ENCODE data around the gene C17orf58. TPM values are rescaled to one million over a fixed set of nuclear protein-coding genes. Genes with fewer than 3 reads are reported as not detected.

Gene C17orf58
- polyA plus RNA-seq, 2 of the 4 experiments (the other 2 are of a cell fraction) = 11.2 to 20.0 TPM

DNA sequence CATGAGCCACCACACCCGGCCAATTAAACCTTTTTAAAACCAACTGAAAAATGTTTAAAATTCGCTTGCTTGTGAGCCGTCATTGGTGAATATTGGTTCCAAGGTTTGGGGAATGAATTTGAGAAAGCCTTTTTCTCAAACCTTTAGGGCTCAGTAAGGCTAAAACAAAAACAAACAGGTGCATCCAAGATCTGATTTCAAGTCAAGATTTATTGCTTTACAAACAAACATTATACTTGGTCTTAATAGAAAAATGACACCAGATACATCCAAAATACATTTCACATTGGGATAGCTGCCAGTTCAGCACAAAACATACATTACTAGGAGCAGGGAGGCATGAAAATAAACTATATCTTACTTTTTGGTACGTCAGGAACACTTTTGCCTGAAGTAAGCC lies 5.4 kb downstream of the C17orf58 start:
- CTCF ChIA-PET = no interaction called here
- Histone ChIP-seq H3K4me1 (peaks cover 17% of the 10 kb centered on the region), H3K4me2 (no peak overlapping the region), H3K27ac (no peak overlapping the region), H3K9me3 (no peaks in the 10 kb centered on the region), H3K4me3 (no peak overlapping the region)
- FAIRE-seq (no peak), ATAC-seq (no peak), DNase-seq (ENCODE audit: low read depth in 1 of 2, low spot score in 1 of 2) (no peak)
- WGBS (ENCODE audit: missing lambda C conversion rate) = 91% methylated on average over 4 of the region's 4 CpGs
- TF ChIP-seq NFE2L2 (conservative IDR thresholded peaks at IDR 0.05; ENCODE audit: low read length) (no peak), ZNF302 (CRISPR knock-in tag; IDR thresholded peaks at IDR 0.05) (no peak), HOXB5 (CRISPR knock-in tag; IDR thresholded peaks at IDR 0.05) (no peak), KDM1A (IDR thresholded peaks at IDR 0.05; ENCODE audit: low read depth) (no peak), GATA3 (IDR thresholded peaks at IDR 0.05; ENCODE audit: borderline replicate concordance) (no peak), KDM5A (IDR thresholded peaks at IDR 0.05) (no peak), HOXA7 (CRISPR knock-in tag; IDR thresholded peaks at IDR 0.05) (no peak), MAZ (IDR thresholded peaks at IDR 0.05; ENCODE audit: borderline replicate concordance, low read depth, low read length) (no peak), CEBPB (IDR thresholded peaks at IDR 0.05) (no peak)
- TF ChIP-seq, protein P1, sequence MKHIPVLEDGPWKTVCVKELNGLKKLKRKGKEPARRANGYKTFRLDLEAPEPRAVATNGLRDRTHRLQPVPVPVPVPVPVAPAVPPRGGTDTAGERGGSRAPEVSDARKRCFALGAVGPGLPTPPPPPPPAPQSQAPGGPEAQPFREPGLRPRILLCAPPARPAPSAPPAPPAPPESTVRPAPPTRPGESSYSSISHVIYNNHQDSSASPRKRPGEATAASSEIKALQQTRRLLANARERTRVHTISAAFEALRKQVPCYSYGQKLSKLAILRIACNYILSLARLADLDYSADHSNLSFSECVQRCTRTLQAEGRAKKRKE (CRISPR knock-in tag; IDR thresholded peaks at IDR 0.05; ENCODE audit: low read depth) = no peak
- TF ChIP-seq, protein P2, sequence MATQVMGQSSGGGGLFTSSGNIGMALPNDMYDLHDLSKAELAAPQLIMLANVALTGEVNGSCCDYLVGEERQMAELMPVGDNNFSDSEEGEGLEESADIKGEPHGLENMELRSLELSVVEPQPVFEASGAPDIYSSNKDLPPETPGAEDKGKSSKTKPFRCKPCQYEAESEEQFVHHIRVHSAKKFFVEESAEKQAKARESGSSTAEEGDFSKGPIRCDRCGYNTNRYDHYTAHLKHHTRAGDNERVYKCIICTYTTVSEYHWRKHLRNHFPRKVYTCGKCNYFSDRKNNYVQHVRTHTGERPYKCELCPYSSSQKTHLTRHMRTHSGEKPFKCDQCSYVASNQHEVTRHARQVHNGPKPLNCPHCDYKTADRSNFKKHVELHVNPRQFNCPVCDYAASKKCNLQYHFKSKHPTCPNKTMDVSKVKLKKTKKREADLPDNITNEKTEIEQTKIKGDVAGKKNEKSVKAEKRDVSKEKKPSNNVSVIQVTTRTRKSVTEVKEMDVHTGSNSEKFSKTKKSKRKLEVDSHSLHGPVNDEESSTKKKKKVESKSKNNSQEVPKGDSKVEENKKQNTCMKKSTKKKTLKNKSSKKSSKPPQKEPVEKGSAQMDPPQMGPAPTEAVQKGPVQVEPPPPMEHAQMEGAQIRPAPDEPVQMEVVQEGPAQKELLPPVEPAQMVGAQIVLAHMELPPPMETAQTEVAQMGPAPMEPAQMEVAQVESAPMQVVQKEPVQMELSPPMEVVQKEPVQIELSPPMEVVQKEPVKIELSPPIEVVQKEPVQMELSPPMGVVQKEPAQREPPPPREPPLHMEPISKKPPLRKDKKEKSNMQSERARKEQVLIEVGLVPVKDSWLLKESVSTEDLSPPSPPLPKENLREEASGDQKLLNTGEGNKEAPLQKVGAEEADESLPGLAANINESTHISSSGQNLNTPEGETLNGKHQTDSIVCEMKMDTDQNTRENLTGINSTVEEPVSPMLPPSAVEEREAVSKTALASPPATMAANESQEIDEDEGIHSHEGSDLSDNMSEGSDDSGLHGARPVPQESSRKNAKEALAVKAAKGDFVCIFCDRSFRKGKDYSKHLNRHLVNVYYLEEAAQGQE (IDR thresholded peaks at IDR 0.05) = no peak
- TF ChIP-seq, protein P3, sequence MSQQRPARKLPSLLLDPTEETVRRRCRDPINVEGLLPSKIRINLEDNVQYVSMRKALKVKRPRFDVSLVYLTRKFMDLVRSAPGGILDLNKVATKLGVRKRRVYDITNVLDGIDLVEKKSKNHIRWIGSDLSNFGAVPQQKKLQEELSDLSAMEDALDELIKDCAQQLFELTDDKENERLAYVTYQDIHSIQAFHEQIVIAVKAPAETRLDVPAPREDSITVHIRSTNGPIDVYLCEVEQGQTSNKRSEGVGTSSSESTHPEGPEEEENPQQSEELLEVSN (IDR thresholded peaks at IDR 0.05; ENCODE audit: borderline replicate concordance, low read depth) = no peak
- POLR2A ChIA-PET = no interaction called here

DNA sequence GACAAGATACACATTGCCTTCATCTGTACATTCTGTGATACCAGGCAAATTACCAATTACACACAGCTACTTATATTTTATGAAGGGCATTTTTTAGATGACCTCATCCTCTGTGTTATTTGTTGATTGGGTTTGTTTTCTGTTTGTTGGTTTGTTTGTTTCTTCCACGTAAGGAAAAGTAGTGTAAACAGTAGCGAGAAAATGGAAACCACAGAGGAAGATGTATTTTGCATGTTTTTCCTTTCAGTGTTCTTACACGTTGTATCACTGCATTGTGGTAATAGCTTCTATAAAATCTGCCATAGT lies 12.9 kb downstream of the C17orf58 start:
- Histone ChIP-seq H3K27ac (no peak overlapping the region), H3K4me1 (peaks cover 4% of the 10 kb centered on the region; the same call in 2 of the 3 replicates), H3K4me2 (no peak overlapping the region), H3K4me3 (no peak overlapping the region), H3K9me3 (no peaks in the 10 kb centered on the region)
- WGBS (ENCODE audit: missing lambda C conversion rate) = 85% methylated on average over 3 of the region's 3 CpGs
- FAIRE-seq = no peak
- ChIA-PET POLR2A (no interaction called here), CTCF (interaction anchor here (1.0 kb wide), 1 partner anchor 25 kb away, joined by 3 read pairs; no protein-coding TSS in a partner anchor)
- ATAC-seq = no peak
- TF ChIP-seq NFE2L2 (conservative IDR thresholded peaks at IDR 0.05; ENCODE audit: low read length) (no peak), HOXB13 (CRISPR knock-in tag; IDR thresholded peaks at IDR 0.05; ENCODE audit: low read depth) (no peak), NR3C1 (IDR thresholded peaks at IDR 0.05) (no peak), CEBPB (IDR thresholded peaks at IDR 0.05) (no peak), BHLHE40 (IDR thresholded peaks at IDR 0.05; ENCODE audit: low read depth, low read length) (no peak), FOSL2 (IDR thresholded peaks at IDR 0.05) (no peak), FOSL2 (CRISPR knock-in tag; IDR thresholded peaks at IDR 0.05) (no peak), ZNF302 (CRISPR knock-in tag; IDR thresholded peaks at IDR 0.05) (no peak), CHD2 (IDR thresholded peaks at IDR 0.05; ENCODE audit: low read length, partially characterized antibody) (no peak), RCOR1 (IDR thresholded peaks at IDR 0.05; ENCODE audit: low read depth, low read length) (no peak), JUN (IDR thresholded peaks at IDR 0.05) (no peak), HDAC2 (IDR thresholded peaks at IDR 0.05) (no peak), MAFK (IDR thresholded peaks at IDR 0.05; ENCODE audit: partially characterized antibody) (no peak), CBX2 (IDR thresholded peaks at IDR 0.05; ENCODE audit: borderline replicate concordance, low read depth) (no peak), RFX5 (IDR thresholded peaks at IDR 0.05) (no peak), NPAS2 (CRISPR knock-in tag; IDR thresholded peaks at IDR 0.05; ENCODE audit: borderline replicate concordance) (no peak), MAZ (IDR thresholded peaks at IDR 0.05; ENCODE audit: borderline replicate concordance, low read depth, low read length) (no peak)
- TF ChIP-seq, protein P4, sequence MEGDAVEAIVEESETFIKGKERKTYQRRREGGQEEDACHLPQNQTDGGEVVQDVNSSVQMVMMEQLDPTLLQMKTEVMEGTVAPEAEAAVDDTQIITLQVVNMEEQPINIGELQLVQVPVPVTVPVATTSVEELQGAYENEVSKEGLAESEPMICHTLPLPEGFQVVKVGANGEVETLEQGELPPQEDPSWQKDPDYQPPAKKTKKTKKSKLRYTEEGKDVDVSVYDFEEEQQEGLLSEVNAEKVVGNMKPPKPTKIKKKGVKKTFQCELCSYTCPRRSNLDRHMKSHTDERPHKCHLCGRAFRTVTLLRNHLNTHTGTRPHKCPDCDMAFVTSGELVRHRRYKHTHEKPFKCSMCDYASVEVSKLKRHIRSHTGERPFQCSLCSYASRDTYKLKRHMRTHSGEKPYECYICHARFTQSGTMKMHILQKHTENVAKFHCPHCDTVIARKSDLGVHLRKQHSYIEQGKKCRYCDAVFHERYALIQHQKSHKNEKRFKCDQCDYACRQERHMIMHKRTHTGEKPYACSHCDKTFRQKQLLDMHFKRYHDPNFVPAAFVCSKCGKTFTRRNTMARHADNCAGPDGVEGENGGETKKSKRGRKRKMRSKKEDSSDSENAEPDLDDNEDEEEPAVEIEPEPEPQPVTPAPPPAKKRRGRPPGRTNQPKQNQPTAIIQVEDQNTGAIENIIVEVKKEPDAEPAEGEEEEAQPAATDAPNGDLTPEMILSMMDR (IDR thresholded peaks at IDR 0.05) = no peak
- TF ChIP-seq, protein P2 (IDR thresholded peaks at IDR 0.05) = no peak
- TF ChIP-seq, protein P5, sequence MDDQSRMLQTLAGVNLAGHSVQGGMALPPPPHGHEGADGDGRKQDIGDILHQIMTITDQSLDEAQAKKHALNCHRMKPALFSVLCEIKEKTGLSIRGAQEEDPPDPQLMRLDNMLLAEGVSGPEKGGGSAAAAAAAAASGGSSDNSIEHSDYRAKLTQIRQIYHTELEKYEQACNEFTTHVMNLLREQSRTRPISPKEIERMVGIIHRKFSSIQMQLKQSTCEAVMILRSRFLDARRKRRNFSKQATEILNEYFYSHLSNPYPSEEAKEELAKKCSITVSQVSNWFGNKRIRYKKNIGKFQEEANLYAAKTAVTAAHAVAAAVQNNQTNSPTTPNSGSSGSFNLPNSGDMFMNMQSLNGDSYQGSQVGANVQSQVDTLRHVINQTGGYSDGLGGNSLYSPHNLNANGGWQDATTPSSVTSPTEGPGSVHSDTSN (IDR thresholded peaks at IDR 0.05) = no peak
- no peak for DNase-seq (ENCODE audit: low read depth in 1 of 2, low spot score in 1 of 2)
